Stimulated activated CD4-positive, alpha-beta T cell treated with anti-CD3 and anti-CD28 coated beads, Interleukin-1b, Interleukin-23, amount 100 ng/mL, for 24 hours (primary cell): ENCODE measurements around the gene CTNS.

Experiments used
- DNase-seq, 4 experiments: peaks; one replicate each; pipeline ENCODE4 v3.0.0-alpha.2; 2020; ENCODE audit warnings: low read depth in 4 of 4, low spot score in 1 of 4

Gene CTNS

GRCh38 chr17:3622977-3623594 is 13.5 kb upstream of the CTNS start:
- no peak for DNase-seq

- no peak for DNase-seq
Observed at GRCh38 chr17:3626831-3627768, 9.5 kb upstream of the CTNS start.

DNA sequence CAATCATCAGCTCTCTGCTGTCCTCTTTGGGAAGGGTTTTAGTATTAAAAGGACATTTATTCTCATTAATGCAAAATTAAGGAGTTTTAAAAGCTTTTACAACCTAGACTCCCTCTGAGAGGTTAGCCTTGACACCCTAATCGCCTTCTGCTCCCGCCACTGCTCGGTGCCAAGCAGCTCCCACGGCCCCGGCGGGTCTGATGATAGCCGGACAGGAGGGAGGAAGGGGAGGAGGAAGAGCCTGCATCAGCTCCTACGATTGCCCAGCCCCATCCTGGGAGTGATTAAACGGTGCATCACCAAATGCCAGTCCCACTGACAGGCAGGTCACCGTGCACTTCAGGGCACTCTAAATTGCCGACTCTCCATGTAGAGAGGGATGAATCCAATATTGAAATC is 8.8 kb upstream of the CTNS start:
- no peak for DNase-seq

GRCh38 chr17:3630781-3631180 is 5.8 kb upstream of the CTNS start:
- DNase-seq: no peak

DNA sequence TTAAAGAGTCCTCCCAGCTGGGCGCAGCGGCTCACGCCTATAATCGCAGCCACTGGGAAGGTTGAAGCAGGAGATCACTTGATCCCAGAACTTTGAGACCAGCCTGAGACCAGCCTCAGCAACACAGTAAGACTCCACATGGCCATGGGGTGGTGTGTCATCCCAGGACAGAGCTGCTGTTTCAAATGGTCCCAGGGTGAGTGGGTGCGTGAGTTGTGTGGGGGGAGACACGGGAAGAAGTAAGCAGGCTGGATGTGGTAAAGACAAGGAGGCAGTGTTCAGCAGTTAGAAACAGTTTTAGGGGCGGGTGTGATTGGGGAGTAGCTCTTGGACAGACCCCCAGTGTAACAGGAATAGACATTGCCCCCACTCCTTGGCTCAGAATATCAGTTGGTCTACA is 4.3 kb upstream of the CTNS start:
- no peak for DNase-seq

DNA sequence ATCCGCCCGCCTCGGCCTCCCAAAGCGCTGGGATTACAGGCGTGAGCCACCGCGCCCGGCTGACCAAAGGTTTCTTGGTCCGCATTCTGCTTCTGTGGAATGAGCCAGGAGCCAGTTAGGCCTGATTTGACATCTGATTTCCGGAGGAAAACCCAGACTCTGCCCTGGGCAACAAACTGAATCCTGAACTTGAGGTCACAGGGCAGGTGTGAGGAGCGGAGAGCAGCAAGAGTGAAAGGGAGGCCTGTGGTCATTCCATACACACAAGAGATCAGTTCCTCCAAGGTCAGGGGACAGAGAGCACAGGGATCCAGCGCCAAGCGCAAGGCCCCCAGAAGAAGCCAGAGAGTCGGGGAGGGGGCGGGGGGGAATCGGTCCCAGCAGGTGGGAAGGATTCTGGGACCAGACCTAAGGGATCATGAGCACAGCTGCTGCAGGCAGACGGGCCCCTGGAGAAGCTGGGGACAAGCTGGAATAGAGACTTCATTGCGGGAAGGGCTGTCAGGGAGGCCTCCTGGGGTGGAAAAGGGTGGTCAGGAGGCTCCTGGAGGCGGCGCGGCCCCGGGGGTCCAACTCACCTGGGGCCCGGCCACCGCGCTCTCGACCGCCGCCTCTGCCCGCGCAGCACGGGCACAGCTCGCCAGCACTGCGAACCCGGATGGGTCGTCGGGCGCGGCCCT is 946 bp upstream of the CTNS start:
- no peak for DNase-seq

- DNase-seq: peak in 1 of 4 experiments; percentile 6
Observed at GRCh38 chr17:3636908-3637373, 381 bp downstream of the CTNS start.

DNA sequence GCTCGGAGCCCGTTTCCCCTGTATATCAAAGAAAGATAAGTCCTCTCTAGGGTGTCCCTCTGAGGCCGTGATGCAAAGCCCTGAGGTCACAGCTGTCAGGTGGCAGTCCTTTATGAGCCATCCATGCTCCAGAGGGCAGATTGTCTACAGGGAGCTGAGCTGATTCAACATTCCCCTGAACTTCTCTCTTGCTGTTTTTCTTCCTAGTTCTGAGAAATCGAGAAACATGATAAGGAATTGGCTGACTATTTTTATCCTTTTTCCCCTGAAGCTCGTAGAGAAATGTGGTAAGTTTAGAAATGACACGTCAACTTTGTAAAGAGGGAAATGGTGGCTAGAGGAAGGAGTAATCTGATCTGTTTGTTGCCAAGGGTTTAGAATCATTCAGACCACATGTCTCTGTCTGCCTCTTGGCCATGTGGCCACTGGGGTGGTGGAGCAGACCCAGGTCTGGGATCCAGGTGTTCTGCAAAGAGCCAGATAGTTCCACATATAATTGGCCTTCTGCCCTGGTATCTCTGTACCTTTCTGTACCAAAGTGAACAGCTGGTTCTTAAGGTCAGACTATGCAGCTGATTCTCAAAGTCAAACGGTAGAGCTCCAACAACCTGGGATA is 3.5 kb downstream of the CTNS start:
- DNase-seq: peak in 1 of 4 experiments; percentile 20

GRCh38 chr17:3641014-3641413 is 4.5 kb downstream of the CTNS start:
- DNase-seq: no peak

DNA sequence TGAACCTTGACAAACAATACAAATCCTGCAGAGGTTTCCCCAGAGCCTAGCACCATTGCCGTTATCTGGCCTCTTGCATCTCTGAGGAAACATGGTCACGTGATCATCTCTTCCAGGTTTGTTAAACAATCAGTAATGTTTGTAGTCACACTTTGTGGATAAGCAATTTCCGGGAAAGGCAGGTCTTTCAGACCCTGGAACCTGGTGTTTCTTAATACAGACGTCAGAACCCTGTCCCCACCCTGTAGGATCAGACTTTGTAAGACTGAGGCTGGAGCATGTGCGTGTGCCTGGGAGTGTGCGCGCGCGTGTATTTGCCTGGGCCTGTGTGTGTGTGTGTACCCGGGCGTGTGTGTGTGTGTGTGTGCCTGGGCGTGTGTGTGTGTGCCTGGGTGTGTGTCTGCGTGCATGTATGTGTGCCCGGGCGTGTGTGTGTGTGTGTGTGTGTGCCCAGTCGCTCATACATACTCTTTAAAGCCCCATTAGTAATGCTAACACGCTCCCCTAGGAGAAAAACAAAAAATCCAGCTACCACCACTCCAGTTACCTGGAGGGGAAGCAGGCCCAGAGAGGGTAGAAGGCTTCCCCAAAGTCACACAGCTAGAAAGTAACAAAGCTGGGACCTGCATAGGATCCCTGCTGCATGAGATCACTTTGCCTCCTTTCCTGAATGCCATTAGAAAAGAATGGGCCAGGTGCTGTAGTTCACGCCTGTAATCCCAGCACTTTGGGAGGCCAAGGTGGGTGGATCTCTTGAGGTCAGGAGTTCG is 5.3 kb downstream of the CTNS start:
- no peak for DNase-seq

- no peak for DNase-seq
Observed at GRCh38 chr17:3643889-3644349, 7.4 kb downstream of the CTNS start.

DNA sequence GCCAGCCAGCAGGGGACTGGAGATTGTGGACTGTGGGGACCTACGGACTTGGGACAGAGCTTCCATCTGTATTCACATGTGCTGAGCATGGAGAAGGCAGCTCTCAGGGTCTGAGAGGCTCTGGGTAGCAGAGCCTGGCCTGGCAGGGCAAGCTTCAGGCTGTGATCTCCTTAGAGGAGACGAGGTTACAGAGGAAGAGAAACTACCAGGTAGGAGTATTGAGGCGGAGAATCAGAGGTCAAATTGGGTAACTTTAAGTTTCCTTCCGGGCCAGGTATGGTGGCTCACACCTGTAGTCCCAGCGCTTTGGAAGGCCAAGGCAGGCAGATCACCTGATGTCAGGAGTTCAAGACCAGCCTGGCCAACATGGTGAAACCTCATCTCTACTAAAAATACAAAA is 8.8 kb downstream of the CTNS start:
- DNase-seq: no peak

- no peak for DNase-seq
Observed at GRCh38 chr17:3647251-3647650, 10.7 kb downstream of the CTNS start.

DNA sequence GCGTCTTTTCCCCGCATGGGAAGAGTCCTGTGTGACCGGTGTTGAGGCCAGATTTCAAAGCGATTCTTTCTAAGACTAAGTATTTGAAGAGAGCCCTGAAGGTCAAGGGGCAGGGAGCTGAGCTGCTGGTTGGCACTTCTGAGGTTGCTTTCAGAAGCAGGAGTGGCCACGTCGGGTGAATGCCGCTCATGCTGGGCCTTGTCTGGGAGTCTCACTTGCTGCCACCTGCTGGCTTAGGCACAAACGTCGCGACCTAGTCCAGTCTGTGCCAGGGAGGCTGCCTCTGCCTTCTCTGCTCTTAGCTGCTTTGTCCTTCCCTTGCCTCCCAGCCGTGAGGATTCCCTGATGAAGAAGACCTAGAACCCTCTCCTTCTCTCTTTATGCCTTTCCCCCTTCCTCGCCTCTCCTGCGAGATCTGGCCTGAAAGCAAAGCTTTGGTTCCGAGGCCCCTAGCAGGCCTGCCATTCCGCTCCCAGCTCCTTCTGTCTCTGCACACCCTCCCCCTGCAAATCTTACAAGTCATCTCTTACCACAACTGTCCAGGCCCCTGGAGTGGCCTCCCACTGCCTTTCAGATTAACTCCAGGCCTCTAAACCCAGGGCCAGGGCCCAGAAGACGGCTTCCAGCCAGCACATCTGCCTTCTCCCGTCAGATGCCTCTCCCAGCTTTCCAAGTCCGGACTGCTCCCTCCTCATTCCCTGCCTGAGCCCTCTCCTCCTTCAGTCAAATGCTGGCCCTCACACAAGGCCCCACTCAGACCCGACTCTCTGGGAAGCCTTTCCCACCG is 11.4 kb downstream of the CTNS start:
- DNase-seq: peak in 2 of 4 experiments; percentile 18 to 36

DNA sequence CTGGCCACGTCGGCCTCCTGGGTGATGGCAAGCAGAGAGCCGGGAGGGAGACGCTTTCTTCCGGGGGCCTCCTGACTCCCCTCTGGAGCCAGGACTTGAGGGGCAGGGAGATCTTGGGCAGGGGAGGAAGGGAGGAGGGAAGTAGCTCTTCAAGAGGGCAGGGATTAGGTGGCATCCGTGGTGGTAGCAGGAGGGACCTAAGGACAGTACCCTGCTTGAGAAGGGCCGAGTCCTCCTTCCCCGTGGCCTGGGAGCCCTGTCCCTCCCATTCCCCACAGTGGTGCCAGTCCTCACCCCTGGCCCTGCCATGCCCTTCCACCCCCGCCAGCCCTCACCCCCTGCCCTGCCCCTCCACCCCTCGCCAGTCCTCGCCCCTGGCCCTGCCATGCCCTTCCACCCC is 19.2 kb downstream of the CTNS start:
- no peak for DNase-seq

- no peak for DNase-seq
Observed at GRCh38 chr17:3656353-3656752, 19.8 kb downstream of the CTNS start.

DNA sequence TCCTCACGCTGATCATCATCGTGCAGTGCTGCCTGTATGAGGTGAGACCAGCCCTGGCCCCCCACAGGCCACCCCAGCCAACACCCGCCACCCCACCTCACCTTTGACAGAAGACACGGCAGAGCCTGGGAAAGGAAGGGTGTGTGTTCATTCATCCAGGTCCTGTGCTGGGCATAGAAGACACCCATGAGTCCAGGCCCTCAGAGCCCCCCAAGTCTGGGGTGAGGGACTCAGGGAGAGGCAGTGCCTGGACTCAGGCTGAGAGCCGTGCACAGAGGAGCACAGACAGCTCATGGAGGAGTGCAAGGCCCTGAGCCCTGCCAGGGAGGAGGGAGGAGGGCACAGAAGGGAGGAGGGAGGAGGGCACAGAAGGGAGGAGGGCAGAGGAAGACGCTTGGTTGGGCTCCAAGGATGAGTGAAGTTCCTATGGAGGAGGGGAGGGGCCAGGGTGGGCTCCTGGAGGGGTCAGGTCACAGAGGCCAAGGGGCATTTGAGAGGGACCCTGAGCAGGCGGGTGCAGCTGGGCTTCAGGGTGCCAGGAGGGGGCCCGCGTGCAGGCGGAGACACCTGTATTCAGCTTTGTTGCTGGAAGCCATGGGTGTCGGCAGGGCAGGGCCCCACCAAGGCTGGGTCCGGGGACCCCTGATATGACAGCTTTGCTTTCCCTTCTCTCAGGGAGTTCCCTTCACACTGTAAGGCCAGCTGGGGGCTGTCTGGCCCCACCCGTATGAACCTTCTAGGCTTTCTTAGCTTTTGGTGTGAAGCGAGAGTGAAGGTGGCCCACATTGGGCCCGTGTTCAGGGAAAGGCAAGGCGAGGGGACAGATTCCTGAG is 20.4 kb downstream of the CTNS start:
- DNase-seq: no peak

- DNase-seq: no peak
Observed at GRCh38 chr17:3657588-3657869, 21.0 kb downstream of the CTNS start.
